Glomerular visceral epithelial cell (primary cell): ENCODE results near the gene TSPAN18.
A peak's percentile ranks its signal among the peaks of the same experiment; 100 is the strongest.

Experiments used
- DNase-seq: peaks from one replicate; pipeline ENCODE4 v3.0.0-alpha.2; 2016; ENCODE audit errors: extremely low spot score

The TSPAN18 gene

GRCh38 chr11:44759743-44760476 is 33.1 kb downstream of the TSPAN18 start:
- no peak for DNase-seq

GRCh38 chr11:44760477-44760872 is 33.7 kb downstream of the TSPAN18 start:
- no peak for DNase-seq

- peak; percentile 56 for DNase-seq
These were observed 34.3 kb downstream of the TSPAN18 start for GRCh38 chr11:44760917-44761550.

- no peak for DNase-seq
These were observed 34.8 kb downstream of the TSPAN18 start for GRCh38 chr11:44761551-44761961.

GRCh38 chr11:44763121-44763820 is 36.5 kb downstream of the TSPAN18 start:
- DNase-seq = peak; percentile 43

- no peak for DNase-seq
These were observed 37.8 kb downstream of the TSPAN18 start for GRCh38 chr11:44764583-44764982.

- no peak for DNase-seq
These were observed 38.3 kb downstream of the TSPAN18 start for GRCh38 chr11:44765026-44765595.

GRCh38 chr11:44765676-44766075 is 38.9 kb downstream of the TSPAN18 start:
- no peak for DNase-seq

- DNase-seq = peak; percentile 65
These were observed 39.6 kb downstream of the TSPAN18 start for GRCh38 chr11:44766112-44766971.

GRCh38 chr11:44766972-44767278 is 40.2 kb downstream of the TSPAN18 start:
- DNase-seq = peak; percentile 16

- no peak for DNase-seq
These were observed 40.7 kb downstream of the TSPAN18 start for GRCh38 chr11:44767421-44767820.

GRCh38 chr11:44770401-44770800 is 43.6 kb downstream of the TSPAN18 start:
- no peak for DNase-seq

GRCh38 chr11:44771252-44771734 is 44.5 kb downstream of the TSPAN18 start:
- no peak for DNase-seq

- DNase-seq = no peak
These were observed 45.1 kb downstream of the TSPAN18 start for GRCh38 chr11:44771841-44772240.

- no peak for DNase-seq
These were observed 46.7 kb downstream of the TSPAN18 start for GRCh38 chr11:44773351-44773965.

GRCh38 chr11:44774108-44774507 is 47.3 kb downstream of the TSPAN18 start:
- DNase-seq = no peak

GRCh38 chr11:44774731-44775130 is 48.0 kb downstream of the TSPAN18 start:
- DNase-seq = no peak

GRCh38 chr11:44775366-44775984 is 48.7 kb downstream of the TSPAN18 start:
- peak; percentile 58 for DNase-seq

GRCh38 chr11:44775985-44776446 is 49.3 kb downstream of the TSPAN18 start:
- no peak for DNase-seq

- no peak for DNase-seq
These were observed 49.9 kb downstream of the TSPAN18 start for GRCh38 chr11:44776551-44777208.
